ENCODE data around the gene TSPY2. TPM values are rescaled to one million over a fixed set of nuclear protein-coding genes. Genes with fewer than 3 reads are reported as not detected.
"Not testable (repeated sequence)": the region's sequence is repeated elsewhere in the genome, so short reads cannot be mapped to it uniquely, and the experiment has no call there.

The TSPY2 gene
- total RNA-seq (2021): not detected in 2 replicates
- long read RNA-seq: 0 reads

GRCh38 chrY:6245923-6246322, at the start of gene TSPY2:
Gene TSPY2 (plus strand): TSS chrY:6246223. CDS start chrY:6246269, 46 bp downstream.
- not testable (repeated sequence) for H3K4me1 ChIP-seq (ENCODE audit: insufficient read depth, low read length); DNase-seq; H3K79me2 ChIP-seq (ENCODE audit: insufficient read depth, low read length); H3T11ph ChIP-seq (ENCODE audit: low read length); H3K23ac ChIP-seq (ENCODE audit: insufficient read length, low read depth, low read length); H2BK120ac ChIP-seq (ENCODE audit: low read depth, low read length, poor library complexity, severe bottlenecking); H4K8ac ChIP-seq (replicated peaks; ENCODE audit: insufficient read length, low read depth, low read length); H3K36me3 Mint-ChIP-seq (ENCODE audit: insufficient read depth in 1 of 3, low read depth in 3 of 3); H3K4me1 Mint-ChIP-seq; H3K27me3 ChIP-seq (ENCODE audit: insufficient read depth, low read length); H3K9ac ChIP-seq (ENCODE audit: extremely low read depth, insufficient read length, low read length); H4K5ac ChIP-seq (ENCODE audit: insufficient read length, low read depth, low read length); H3K9me3 ChIP-seq (ENCODE audit: control insufficient read depth, low read depth, low read length); H4K91ac ChIP-seq (ENCODE audit: insufficient read length, low read depth, low read length); H4K20me1 ChIP-seq (ENCODE audit: control insufficient read depth, insufficient read depth, insufficient read length); H3K9me3 Mint-ChIP-seq; H2AFZ ChIP-seq (ENCODE audit: low read length); H3K4me3 Mint-ChIP-seq; H3K14ac ChIP-seq (ENCODE audit: insufficient read depth, low read length); H3K4me2 ChIP-seq (ENCODE audit: insufficient read depth, insufficient read length, low read length); H2BK12ac ChIP-seq (ENCODE audit: insufficient read length, low read depth, low read length); H3K56ac ChIP-seq (ENCODE audit: insufficient read length, low read depth, low read length); H3K27ac ChIP-seq (ENCODE audit: insufficient read length, low read depth, low read length); H2BK20ac ChIP-seq (ENCODE audit: low read depth, low read length, poor library complexity, severe bottlenecking); H3K27me3 Mint-ChIP-seq (ENCODE audit: low read depth); H3K79me1 ChIP-seq (ENCODE audit: insufficient read depth, low read depth, low read length, poor library complexity, severe bottlenecking); H2AK5ac ChIP-seq (ENCODE audit: insufficient read length, low read length); H3K27ac Mint-ChIP-seq; H2BK5ac ChIP-seq (ENCODE audit: insufficient read length, low read length); H3K4ac ChIP-seq (ENCODE audit: low read depth, low read length); H3K18ac ChIP-seq (ENCODE audit: insufficient read length, low read depth, low read length); H3K23me2 ChIP-seq (ENCODE audit: insufficient read length, low read depth, low read length, poor library complexity, severe bottlenecking); H2BK15ac ChIP-seq (ENCODE audit: low read depth, low read length)
- no CpG with 5 or more reads among the region's 27 CpGs for WGBS (ENCODE audit: extremely low coverage, insufficient read length, low lambda C conversion rate)

GRCh38 chrY:6209565-6209964, 36.5 kb upstream of the TSPY2 start:
- H3K27me3 Mint-ChIP-seq (ENCODE audit: low read depth); H4K91ac ChIP-seq (ENCODE audit: insufficient read length, low read depth, low read length); H2BK12ac ChIP-seq (ENCODE audit: insufficient read length, low read depth, low read length); H3K27me3 ChIP-seq (ENCODE audit: insufficient read depth, low read length); H3K36me3 Mint-ChIP-seq (ENCODE audit: insufficient read depth in 1 of 3, low read depth in 3 of 3); H3K18ac ChIP-seq (ENCODE audit: insufficient read length, low read depth, low read length); H2BK5ac ChIP-seq (ENCODE audit: insufficient read length, low read length); H3K4me3 Mint-ChIP-seq; DNase-seq; H3K23me2 ChIP-seq (ENCODE audit: insufficient read length, low read depth, low read length, poor library complexity, severe bottlenecking); H3K9me3 ChIP-seq (ENCODE audit: control insufficient read depth, low read depth, low read length); H3K23ac ChIP-seq (ENCODE audit: insufficient read length, low read depth, low read length); H3K4me2 ChIP-seq (ENCODE audit: insufficient read depth, insufficient read length, low read length); H3K27ac Mint-ChIP-seq; H3K9ac ChIP-seq (ENCODE audit: extremely low read depth, insufficient read length, low read length); H3K27ac ChIP-seq (ENCODE audit: insufficient read length, low read depth, low read length); H2AK5ac ChIP-seq (ENCODE audit: insufficient read length, low read length); H3K14ac ChIP-seq (ENCODE audit: insufficient read depth, low read length); H3K56ac ChIP-seq (ENCODE audit: insufficient read length, low read depth, low read length); H2BK15ac ChIP-seq (ENCODE audit: low read depth, low read length); H2BK20ac ChIP-seq (ENCODE audit: low read depth, low read length, poor library complexity, severe bottlenecking); H3K79me1 ChIP-seq (ENCODE audit: insufficient read depth, low read depth, low read length, poor library complexity, severe bottlenecking); H3K4me1 Mint-ChIP-seq; H3K4me1 ChIP-seq (ENCODE audit: insufficient read depth, low read length); H3K79me2 ChIP-seq (ENCODE audit: insufficient read depth, low read length); H3K9me3 Mint-ChIP-seq; H4K8ac ChIP-seq (replicated peaks; ENCODE audit: insufficient read length, low read depth, low read length); H2BK120ac ChIP-seq (ENCODE audit: low read depth, low read length, poor library complexity, severe bottlenecking); H4K20me1 ChIP-seq (ENCODE audit: control insufficient read depth, insufficient read depth, insufficient read length); H3T11ph ChIP-seq (ENCODE audit: low read length); H3K4ac ChIP-seq (ENCODE audit: low read depth, low read length); H2AFZ ChIP-seq (ENCODE audit: low read length); H4K5ac ChIP-seq (ENCODE audit: insufficient read length, low read depth, low read length): not testable (repeated sequence)

All from H9 (cell line).